Suprapubic skin (tissue), 3 donors: ENCODE measurements around the gene GPR157.

Experiments
- CTCF ChIP-seq, 2 donors: fragments of 200-600 bp in 1 of 2; fragments of 450-650 bp in 1 of 2; sonication (generic) in 1 of 2; IDR thresholded peaks; one replicate each; pipeline ENCODE4 v1.5.1; 2016 to 2019; ENCODE audit warnings: antibody characterized with exemption in 2 of 2, mild to moderate bottlenecking in 1 of 2, moderate library complexity in 1 of 2
- POLR2A ChIP-seq, 2 donors: fragments of 450-650 bp; IDR thresholded peaks; one replicate each; pipeline ENCODE4 v1.6.1; 2017; ENCODE audit warnings: antibody characterized with exemption in 2 of 2, mild to moderate bottlenecking in 2 of 2, moderate library complexity in 2 of 2

- TF ChIP-seq POLR2A (IDR thresholded peaks at IDR 0.05) (no peak), CTCF (IDR thresholded peaks at IDR 0.05) (no peak)
Measured at GRCh38 chr1:9062846-9063245, 66.1 kb downstream of the GPR157 start.
